GM15510 (cell line): ENCODE results near the gene LBP.

Experiments
- POLR2A ChIP-seq: IDR thresholded peaks from 3 replicates; pipeline ENCODE4 v1.6.1; 2011; ENCODE audit warnings: borderline replicate concordance; ENCODE audit not compliant: insufficient read length; ENCODE audit errors: extremely low read depth

The LBP gene

DNA sequence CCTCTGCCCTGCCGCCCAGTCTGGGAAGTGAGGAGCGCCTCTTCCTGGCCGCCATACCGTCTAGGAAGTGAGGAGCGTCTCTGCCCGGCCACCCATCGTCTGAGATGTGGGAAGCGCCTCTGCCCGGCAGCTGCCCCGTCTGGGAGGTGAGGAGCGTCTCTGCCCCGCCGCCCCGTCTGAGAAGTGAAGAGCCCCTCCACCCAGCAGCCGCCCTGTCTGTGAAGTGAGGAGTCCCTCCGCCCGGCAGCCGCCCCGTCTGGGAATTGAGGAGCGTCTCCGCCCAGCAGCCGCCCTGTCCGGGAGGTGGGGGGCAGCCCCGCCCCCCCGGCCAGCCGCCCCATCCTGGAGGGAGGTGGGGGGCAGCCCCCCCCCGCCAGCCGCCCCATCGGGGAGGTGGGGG lies 61.0 kb downstream of the LBP start:
- no peak for TF ChIP-seq POLR2A

DNA sequence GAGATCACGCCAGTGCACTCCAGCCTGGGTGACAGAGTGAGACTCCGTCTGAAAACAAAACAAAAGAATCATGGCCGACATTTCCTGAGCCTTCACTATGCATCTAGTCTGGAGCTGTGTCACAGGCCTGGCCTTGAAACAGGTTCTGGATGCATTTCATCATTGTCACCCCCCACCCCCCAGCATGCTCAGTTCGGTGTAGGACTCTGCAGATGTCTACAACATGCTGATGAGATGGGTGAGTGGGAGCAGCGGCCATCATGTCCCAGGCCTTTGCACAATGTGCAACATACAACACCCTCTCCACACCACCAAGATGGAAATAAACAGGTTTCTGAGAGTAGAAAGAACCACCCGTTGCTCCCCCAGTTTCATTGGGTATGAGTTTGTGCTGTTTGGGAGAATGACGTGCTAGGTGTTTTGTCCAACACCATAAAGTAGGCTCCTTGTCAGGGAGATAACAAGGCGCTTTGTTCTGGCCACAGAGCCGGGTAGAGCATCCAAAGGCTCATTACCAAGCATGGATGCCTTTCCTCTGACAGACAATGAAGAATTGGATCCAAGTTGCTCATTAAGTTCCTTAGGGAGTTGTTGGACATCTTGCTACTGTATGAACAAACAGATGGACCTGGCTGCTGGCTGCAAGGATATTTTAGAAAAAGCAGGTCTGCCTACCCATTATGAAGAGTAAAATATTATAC lies 66.7 kb downstream of the LBP start:
- no peak for TF ChIP-seq POLR2A

DNA sequence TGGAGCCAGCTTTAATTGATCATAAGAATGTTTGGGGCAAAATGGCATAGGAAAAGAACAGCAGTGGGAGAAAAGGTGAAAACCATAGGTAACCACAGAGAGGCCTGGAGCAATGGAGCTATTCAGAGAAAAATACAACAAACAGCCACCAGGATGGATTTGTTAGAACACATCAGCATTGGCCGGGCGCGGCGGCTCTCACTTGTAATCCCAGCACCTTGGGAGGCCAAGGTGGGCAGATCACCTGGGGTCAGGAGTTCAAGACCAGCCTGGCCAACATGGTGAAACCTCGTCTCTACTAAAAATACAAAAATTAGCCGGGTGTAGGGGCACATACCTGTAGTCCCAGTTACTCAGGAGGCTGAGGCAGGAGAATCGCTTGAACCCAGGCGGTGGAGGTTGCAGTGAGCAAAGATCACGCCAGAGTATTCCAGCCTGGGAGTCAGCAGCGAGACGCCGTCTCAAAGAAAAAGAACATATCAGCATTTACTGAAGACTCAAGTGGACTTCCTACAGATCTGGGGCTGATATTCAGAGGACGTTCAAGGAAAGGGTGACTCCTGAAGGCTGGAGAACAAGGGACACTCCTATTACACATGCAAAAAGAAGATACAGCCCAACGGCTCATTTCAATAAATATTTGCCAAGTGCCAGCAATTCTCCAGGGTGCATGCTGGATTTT lies 68.6 kb downstream of the LBP start:
- no peak for TF ChIP-seq POLR2A

DNA sequence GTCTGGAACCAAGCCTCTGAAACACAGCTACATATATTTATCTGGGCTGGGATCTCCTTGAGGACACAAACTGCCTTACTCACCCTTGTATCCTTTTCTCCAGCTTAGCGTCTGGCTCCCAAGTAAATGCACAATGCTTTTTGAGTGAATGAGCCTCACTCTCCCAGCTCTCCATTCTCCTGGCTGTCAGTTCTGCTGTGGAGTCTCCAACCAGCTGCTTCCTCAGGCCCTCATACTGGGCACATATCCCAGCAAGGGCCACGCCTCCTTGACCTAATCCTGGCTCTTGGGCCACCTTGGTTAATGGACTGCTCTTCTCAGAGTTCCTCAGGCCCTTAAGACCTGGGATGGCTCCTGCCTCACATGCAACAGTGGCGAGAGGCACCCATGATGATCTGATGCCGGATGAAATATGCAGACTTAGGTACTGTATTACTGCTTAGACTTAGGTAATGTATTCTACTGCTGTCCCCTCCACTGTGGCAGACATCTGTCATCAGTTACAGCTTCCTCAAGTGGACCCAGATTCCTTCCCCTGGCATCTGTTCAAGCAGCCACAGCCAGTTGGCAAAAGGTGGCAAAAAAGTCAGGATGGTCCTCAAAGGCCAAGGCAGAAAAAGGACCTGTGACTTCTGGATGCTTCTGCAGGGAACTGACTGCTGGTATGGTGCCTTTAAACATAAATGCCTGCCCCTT lies 72.4 kb downstream of the LBP start:
- TF ChIP-seq POLR2A, result no peak

DNA sequence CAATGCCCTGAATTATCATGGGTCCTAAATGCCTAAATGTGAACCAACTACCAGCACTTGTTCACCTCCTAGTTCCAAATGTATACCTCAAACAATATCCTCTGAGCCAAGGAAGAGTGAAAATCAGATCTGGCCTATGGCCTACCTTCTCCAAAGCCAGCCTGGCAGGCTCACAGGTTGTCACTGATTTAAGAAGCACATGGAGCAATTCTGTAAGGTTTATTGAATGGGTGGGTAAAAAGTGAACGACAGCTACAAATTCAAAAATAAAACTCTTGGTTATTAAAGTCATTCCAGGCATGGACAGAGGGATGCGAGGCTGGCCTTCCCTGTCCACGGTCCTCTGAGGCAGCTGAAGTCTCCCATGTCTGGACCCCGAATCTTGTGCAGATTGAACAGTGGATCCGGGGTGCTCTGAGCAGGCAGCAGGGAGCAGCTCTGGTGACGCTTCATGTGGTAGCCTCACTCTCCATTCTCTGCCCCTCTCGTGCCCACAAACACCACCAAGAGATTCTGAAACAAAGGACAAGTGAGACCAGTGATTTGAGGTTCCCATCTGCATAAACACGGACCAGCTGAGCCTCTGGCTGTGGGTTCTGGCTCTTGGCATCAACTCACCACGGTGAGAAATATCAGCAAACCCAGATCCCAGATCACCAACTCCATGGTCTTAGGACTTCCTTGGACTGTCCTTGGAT lies 74.3 kb downstream of the LBP start:
- no peak for TF ChIP-seq POLR2A

DNA sequence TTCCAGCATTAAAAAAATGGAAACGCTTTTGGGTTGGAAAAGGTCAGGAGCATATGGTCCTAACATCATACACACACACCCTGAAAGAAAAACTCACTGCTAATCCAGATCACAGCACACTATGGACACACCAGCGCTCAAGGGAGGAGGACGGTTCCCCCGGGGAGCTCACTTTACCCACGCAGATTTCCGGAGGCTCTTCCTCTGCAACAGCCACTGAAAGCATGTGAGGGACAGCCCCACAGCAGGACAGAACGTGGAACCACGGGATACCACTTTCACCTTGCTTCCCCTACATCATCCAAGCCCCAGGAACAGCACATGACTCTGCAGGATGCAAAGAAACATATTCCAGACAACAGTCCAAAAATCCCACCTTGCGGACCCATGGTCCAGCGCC lies 75.6 kb downstream of the LBP start:
- TF ChIP-seq POLR2A, result no peak

DNA sequence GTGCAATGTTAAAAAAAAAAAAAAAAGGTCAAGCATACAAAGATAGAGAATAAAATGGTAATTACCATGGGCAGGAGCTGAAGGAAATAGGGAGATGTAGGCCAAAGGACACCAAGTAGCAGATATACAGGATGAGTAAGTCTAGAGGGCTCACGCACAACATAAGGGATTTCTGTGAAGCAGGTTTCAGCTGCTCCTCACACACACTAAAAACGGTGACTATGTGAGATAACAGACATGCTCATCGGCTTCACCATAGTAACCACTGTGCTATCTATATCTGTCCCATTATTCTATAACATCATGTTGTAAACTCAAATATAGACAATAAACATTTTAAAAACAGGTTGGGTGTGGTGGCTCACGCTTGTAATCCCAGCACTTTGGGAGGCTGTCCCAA lies 77.3 kb downstream of the LBP start:
- TF ChIP-seq POLR2A, result no peak

DNA sequence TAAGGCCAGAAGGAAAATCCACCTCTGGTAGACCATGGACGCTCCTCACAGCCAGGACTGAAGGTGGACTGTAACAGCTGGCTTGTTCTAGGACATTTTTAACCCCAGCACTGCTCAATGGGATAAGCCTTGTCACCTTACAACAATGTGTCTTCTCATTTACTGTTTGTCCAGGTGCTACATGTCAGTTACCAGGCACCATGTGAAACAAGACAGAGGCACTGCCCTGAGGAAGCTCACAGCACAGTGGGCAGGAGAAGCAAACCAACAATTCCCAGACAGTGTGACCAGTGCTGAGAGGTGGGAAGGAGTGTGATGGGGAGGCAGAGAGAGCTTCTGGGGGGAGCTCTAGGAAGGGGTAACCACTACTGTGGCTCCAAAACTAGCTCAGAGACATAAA lies 78.1 kb downstream of the LBP start:
- TF ChIP-seq POLR2A, result no peak

DNA sequence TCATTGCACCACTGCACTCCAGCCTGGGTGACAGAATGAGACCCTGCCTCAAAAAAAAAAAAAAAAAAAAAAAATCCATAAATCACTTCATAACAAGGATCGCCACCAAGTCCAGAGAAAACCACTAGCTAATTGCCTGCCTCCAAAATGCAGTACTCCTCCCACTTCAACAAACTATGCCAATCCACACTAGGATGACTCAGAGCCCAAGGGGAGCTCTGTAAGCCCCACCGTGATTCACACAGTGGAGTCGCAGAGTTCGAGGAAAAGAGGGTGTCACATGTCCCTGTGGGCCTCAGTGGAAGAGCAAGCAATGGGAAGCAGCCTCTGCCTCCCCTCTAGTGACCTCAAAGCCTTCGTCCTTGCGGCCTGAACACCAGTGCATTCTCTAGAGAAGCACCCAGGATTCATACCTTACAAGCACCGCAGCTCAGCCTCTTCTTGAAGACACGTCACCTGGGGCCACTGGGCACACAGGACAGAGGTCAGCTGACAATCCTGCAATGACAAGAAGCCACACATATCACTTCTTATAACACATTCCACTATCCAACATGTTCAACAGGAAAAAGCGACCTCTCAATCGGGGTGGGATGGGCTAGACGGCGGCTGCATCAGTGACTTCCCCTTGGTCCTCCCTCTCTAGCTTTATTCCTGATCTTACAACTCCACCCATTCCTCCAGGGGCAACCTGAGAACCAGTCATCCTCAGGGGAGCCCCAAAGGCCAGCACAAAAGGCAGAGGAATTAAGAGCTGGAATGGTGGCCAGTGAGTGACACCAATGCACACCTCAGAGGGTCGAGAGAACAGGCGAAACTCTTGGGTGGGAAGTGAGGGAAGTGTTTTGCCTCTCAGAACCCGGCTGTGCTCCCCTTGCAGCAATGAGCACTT lies 80.0 kb downstream of the LBP start:
- TF ChIP-seq POLR2A, result no peak
